Progenitor cell of endocrine pancreas (in vitro differentiated cells): Measurements from ENCODE around the gene IL1RAPL2. TPM values are rescaled to one million over a fixed set of nuclear protein-coding genes. Genes with fewer than 3 reads are reported as not detected.

Experiments used
- DNase-seq: peaks from one replicate; pipeline ENCODE4 v3.0.0; 2021; ENCODE audit warnings: low spot score; ENCODE audit not compliant: unreplicated experiment
- H3K27ac Mint-ChIP-seq: 2 replicates; pipeline ENCODE4 v1.8.0; 2021; ENCODE audit warnings: mild to moderate bottlenecking, moderate library complexity, mixed read lengths
- H3K27me3 Mint-ChIP-seq: 2 replicates; pipeline ENCODE4 v1.8.0; 2021; ENCODE audit warnings: mixed read lengths
- H3K36me3 Mint-ChIP-seq: 2 replicates; pipeline ENCODE4 v1.8.0; 2022; ENCODE audit warnings: mixed read lengths; ENCODE audit not compliant: insufficient read depth
- H3K4me1 Mint-ChIP-seq: 2 replicates; pipeline ENCODE4 v1.8.0; 2021; ENCODE audit warnings: low read depth, mixed read lengths
- H3K4me3 Mint-ChIP-seq: 2 replicates; pipeline ENCODE4 v1.8.0; 2021; ENCODE audit warnings: low read depth, mild to moderate bottlenecking, moderate library complexity, mixed read lengths
- H3K9me3 Mint-ChIP-seq: 2 replicates; pipeline ENCODE4 v1.8.0; 2021; ENCODE audit warnings: low read depth, mixed read lengths
- CTCF ChIP-seq: fragments of 200-600 bp; sonication (generic); IDR thresholded peaks from one replicate; pipeline ENCODE4 v1.5.0; 2021; ENCODE audit warnings: antibody characterized with exemption, mild to moderate bottlenecking; ENCODE audit not compliant: unreplicated experiment
- total RNA-seq: library from RNA; stranded (reverse); gene quantifications from 2 replicates; pipeline ENCODE4 v1.2.1, GENCODE V29; 2021

Gene IL1RAPL2
- total RNA-seq, 1 donor from 2014 or later: 0.91 TPM

- no peak for TF ChIP-seq CTCF
- Mint-ChIP-seq H3K4me1 (no peaks in the 10 kb centered on the region), H3K36me3 (no peaks in the 10 kb centered on the region), H3K4me3 (no peak overlapping the region), H3K27me3 (no peaks in the 10 kb centered on the region), H3K9me3 (peaks cover 30% of the 10 kb centered on the region), H3K27ac (no peak overlapping the region)
- DNase-seq: no peak
Observed at GRCh38 chrX:105565856-105566255, 999.9 kb downstream of the IL1RAPL2 start.

GRCh38 chrX:105567082-105567481, 1001.1 kb downstream of the IL1RAPL2 start:
- Mint-ChIP-seq H3K27ac (no peak overlapping the region), H3K4me1 (no peaks in the 10 kb centered on the region), H3K36me3 (no peaks in the 10 kb centered on the region), H3K9me3 (peaks cover 32% of the 10 kb centered on the region), H3K27me3 (no peaks in the 10 kb centered on the region), H3K4me3 (no peak overlapping the region)
- no peak for DNase-seq
- TF ChIP-seq CTCF: no peak

GRCh38 chrX:105608745-105609144, 1042.7 kb downstream of the IL1RAPL2 start:
- Mint-ChIP-seq H3K4me1 (no peaks in the 10 kb centered on the region), H3K36me3 (peaks cover 1% of the 10 kb centered on the region), H3K27me3 (no peaks in the 10 kb centered on the region), H3K27ac (no peak overlapping the region), H3K4me3 (no peak overlapping the region), H3K9me3 (peaks cover 21% of the 10 kb centered on the region)
- no peak for TF ChIP-seq CTCF
- no peak for DNase-seq

GRCh38 chrX:105609530-105609929, 1043.5 kb downstream of the IL1RAPL2 start:
- Mint-ChIP-seq H3K27ac (no peak overlapping the region), H3K4me3 (no peak overlapping the region), H3K36me3 (peaks cover 1% of the 10 kb centered on the region), H3K4me1 (no peaks in the 10 kb centered on the region), H3K27me3 (no peaks in the 10 kb centered on the region), H3K9me3 (peaks cover 18% of the 10 kb centered on the region)
- DNase-seq: no peak
- no peak for TF ChIP-seq CTCF

GRCh38 chrX:105610411-105610810, 1044.4 kb downstream of the IL1RAPL2 start:
- no peaks in the 10 kb centered on the region for H3K36me3 Mint-ChIP-seq
- no peak overlapping the region for H3K4me3 Mint-ChIP-seq
- H3K9me3 Mint-ChIP-seq: peaks cover 14% of the 10 kb centered on the region
- H3K27ac Mint-ChIP-seq: no peak overlapping the region
- H3K4me1 Mint-ChIP-seq: no peaks in the 10 kb centered on the region
- no peaks in the 10 kb centered on the region for H3K27me3 Mint-ChIP-seq
- TF ChIP-seq CTCF: no peak
- DNase-seq: no peak
